Measurements from ENCODE around the gene KCNE5. TPM values are rescaled to one million over a fixed set of nuclear protein-coding genes. Genes with fewer than 3 reads are reported as not detected.
"Not testable (repeated sequence)": the region's sequence is repeated elsewhere in the genome, so short reads cannot be mapped to it uniquely, and the experiment has no call there.

The KCNE5 gene
- total and polyA plus RNA-seq, 2 donors: 0.22 to 1.5 TPM

GRCh38 chrX:109577055-109577454, 47.9 kb downstream of the KCNE5 start:
- H3K4me3 ChIP-seq (ENCODE audit: low read depth, low read length): no peak overlapping the region
- no peak for DNase-seq (ENCODE audit: extremely low spot score)
- no peaks in the 10 kb centered on the region for H3K36me3 ChIP-seq (ENCODE audit: insufficient read depth)
- H3K4me1 ChIP-seq (ENCODE audit: insufficient read depth): no peaks in the 10 kb centered on the region
- H3K27ac ChIP-seq (ENCODE audit: low read depth): no peak overlapping the region
- 85% methylated on average over 2 of the region's 2 CpGs for whole genome bisulfite sequencing

DNA sequence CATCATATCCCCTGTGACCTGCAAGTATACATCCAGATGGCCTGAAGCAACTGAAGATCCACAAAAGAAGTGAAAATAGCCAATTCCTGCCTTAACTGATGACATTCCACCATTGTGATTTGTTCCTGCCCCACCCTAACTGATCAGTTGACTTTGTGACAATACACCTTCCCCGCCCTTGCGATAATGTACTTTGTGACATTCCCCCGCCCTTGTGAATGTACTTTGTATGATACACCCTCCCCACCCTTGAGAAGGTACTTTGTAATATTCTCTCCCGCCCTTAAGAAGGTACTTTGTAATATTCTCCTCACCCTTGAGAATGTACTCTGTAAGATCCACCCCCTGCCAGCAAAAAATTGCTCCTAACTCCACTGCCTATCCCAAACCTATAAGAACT, 48.9 kb downstream of the KCNE5 start:
- H3K4me3 ChIP-seq (ENCODE audit: low read depth, low read length); DNase-seq (ENCODE audit: extremely low spot score); H3K4me1 ChIP-seq (ENCODE audit: insufficient read depth); H3K36me3 ChIP-seq (ENCODE audit: insufficient read depth); H3K27ac ChIP-seq (ENCODE audit: low read depth): not testable (repeated sequence)
- 72% methylated on average over 4 of the region's 4 CpGs for WGBS

Small RNA genes lying within 50 kb of the gene (small RNA-seq; reads per million reads assigned to genes)
- not detected for gene AL118496.2

Other genes starting within 250 kb of the KCNE5 start
- gene GUCY2F, start 143.1 kb downstream of the KCNE5 start, total RNA-seq: not detected
- gene GUCY2F, start 143.1 kb downstream of the KCNE5 start, polyA plus RNA-seq: not detected
- 23.4 TPM for gene NXT2, start 88.3 kb downstream of the KCNE5 start, total RNA-seq
- gene NXT2, start 88.3 kb downstream of the KCNE5 start, polyA plus RNA-seq: 6.1 TPM
- 52.4 TPM for gene ACSL4, start 108.1 kb upstream of the KCNE5 start, total RNA-seq
- 19.7 TPM for gene ACSL4, start 108.1 kb upstream of the KCNE5 start, polyA plus RNA-seq

Data from urinary bladder (tissue), 4 donors.